CD14-positive monocyte (primary cell): Measurements from ENCODE around the gene GDF10. TPM values are rescaled to one million over a fixed set of nuclear protein-coding genes. Genes with fewer than 3 reads are reported as not detected.

ENCODE experiments used
- DNase-seq, 3 donors: peaks; one replicate each; pipeline ENCODE4 v3.0.0-alpha.2; 2011 to 2022
- H2AFZ ChIP-seq: 2 replicates; pipeline ENCODE4 v1.6.0; 2012; ENCODE audit warnings: mild to moderate bottlenecking, low read depth, low read length, inconsistent platforms; ENCODE audit not compliant: insufficient read depth, poor library complexity, severe bottlenecking
- H3K27ac ChIP-seq, 2 donors: 1 replicate in 1 of 2; 2 replicates in 1 of 2; pipeline ENCODE4 v1.5.1; 2012 to 2013; ENCODE audit warnings: low read length in 2 of 2, control low read depth in 1 of 2, inconsistent platforms in 1 of 2, low read depth in 1 of 2, mild to moderate bottlenecking in 1 of 2
- H3K27me3 ChIP-seq, 2 donors: one replicate each; pipeline versions ENCODE4 v1.6.0 to v1.6.1; 2011 to 2013; ENCODE audit warnings: low read length in 2 of 2; ENCODE audit not compliant: control insufficient read depth in 2 of 2, insufficient read depth in 2 of 2
- H3K36me3 ChIP-seq, 2 donors: replicated peaks in 1 of 2; 1 replicate in 1 of 2; 2 replicates in 1 of 2; pipeline versions ENCODE4 v1.5.1 to v1.6.1; 2012 to 2013; ENCODE audit warnings: low read length in 2 of 2, control low read depth in 1 of 2, inconsistent platforms in 1 of 2, mild to moderate bottlenecking in 1 of 2; ENCODE audit not compliant: insufficient read depth in 2 of 2, control insufficient read depth in 1 of 2
- H3K4me1 ChIP-seq, 2 donors: 1 replicate in 1 of 2; 2 replicates in 1 of 2; pipeline versions ENCODE4 v1.5.1 to v1.6.1; 2012 to 2013; ENCODE audit warnings: low read length in 2 of 2, control low read depth in 1 of 2, inconsistent platforms in 1 of 2, mild to moderate bottlenecking in 1 of 2, moderate library complexity in 1 of 2; ENCODE audit not compliant: insufficient read depth in 2 of 2, control insufficient read depth in 1 of 2
- H3K4me2 ChIP-seq: replicated peaks from 2 replicates; pipeline ENCODE3; 2012; ENCODE audit warnings: low read length, moderate library complexity, mild to moderate bottlenecking; ENCODE audit not compliant: poor library complexity, severe bottlenecking; ENCODE audit errors: extremely low read depth
- H3K4me3 ChIP-seq, 3 experiments: fragments of 200-600 bp in 1 of 3; sonication (generic) in 1 of 3; replicated peaks in 1 of 3; 1 replicate in 2 of 3; 2 replicates in 1 of 3; pipeline ENCODE4 v1.5.1; 2011 to 2013; ENCODE audit warnings: low read length in 3 of 3, mild to moderate bottlenecking in 3 of 3, control low read depth in 2 of 3, low read depth in 2 of 3, inconsistent platforms in 1 of 3, moderate library complexity in 1 of 3
- H3K79me2 ChIP-seq: 2 replicates; pipeline ENCODE4 v1.6.0; 2012; ENCODE audit warnings: mild to moderate bottlenecking, control low read depth, inconsistent platforms, low read length, moderate library complexity; ENCODE audit not compliant: insufficient read depth
- H3K9ac ChIP-seq: 2 replicates; pipeline ENCODE4 v1.6.0; 2017; ENCODE audit warnings: low read length, mild to moderate bottlenecking; ENCODE audit not compliant: insufficient read depth, poor library complexity, severe bottlenecking
- H3K9me3 ChIP-seq, 2 donors: replicated peaks in 1 of 2; 1 replicate in 1 of 2; 2 replicates in 1 of 2; pipeline versions ENCODE4 v1.5.1 to v1.6.1; 2012 to 2013; ENCODE audit warnings: low read length in 2 of 2, control low read depth in 1 of 2; ENCODE audit not compliant: control insufficient read depth in 1 of 2, insufficient read depth in 1 of 2
- H4K20me1 ChIP-seq: 2 replicates; pipeline ENCODE4 v1.6.0; 2012; ENCODE audit warnings: mild to moderate bottlenecking, low read length, control low read depth, moderate library complexity; ENCODE audit not compliant: insufficient read depth
- H3K27ac Mint-ChIP-seq, 7 donors: one replicate each; pipeline ENCODE4 v1.8.0; 2020; ENCODE audit warnings: mild to moderate bottlenecking in 7 of 7, mixed read lengths in 7 of 7, moderate library complexity in 6 of 7, inconsistent platforms in 2 of 7
- H3K27me3 Mint-ChIP-seq, 3 donors: one replicate each; pipeline ENCODE4 v1.8.0; 2021 to 2022; ENCODE audit warnings: low read depth in 3 of 3, mild to moderate bottlenecking in 3 of 3, mixed read lengths in 3 of 3, moderate library complexity in 3 of 3, inconsistent platforms in 1 of 3
- H3K36me3 Mint-ChIP-seq, 2 donors: one replicate each; pipeline ENCODE4 v1.8.0; 2020; ENCODE audit warnings: mixed read lengths in 2 of 2, inconsistent platforms in 1 of 2, mild to moderate bottlenecking in 1 of 2
- H3K4me1 Mint-ChIP-seq: one replicate; pipeline ENCODE4 v1.8.0; 2020; ENCODE audit warnings: mild to moderate bottlenecking, mixed read lengths
- H3K4me3 Mint-ChIP-seq, 2 donors: one replicate each; pipeline ENCODE4 v1.8.0; 2020; ENCODE audit warnings: mild to moderate bottlenecking in 2 of 2, mixed read lengths in 2 of 2, moderate library complexity in 1 of 2
- H3K9me3 Mint-ChIP-seq, 7 donors: one replicate each; pipeline ENCODE4 v1.8.0; 2020 to 2022; ENCODE audit warnings: mixed read lengths in 7 of 7, mild to moderate bottlenecking in 6 of 7, moderate library complexity in 6 of 7, inconsistent platforms in 2 of 7
- WGBS: methylation state at CpG from one replicate; pipeline ENCODE4 v1.1.5; 2013; ENCODE audit warnings: missing lambda C conversion rate; ENCODE audit not compliant: insufficient coverage; 5-methylcytosine and 5-hydroxymethylcytosine counted together
- intact Hi-C, 2 donors: fragments of 100-400 bp; cut with micrococcal nuclease; formaldehyde crosslinking; loops; one replicate each; pipeline versions ENCODE4 v1.15.0 to v1.15.1; 2023
- polyA plus RNA-seq, 3 donors: library from polyadenylated mRNA; depleted of rRNA in 1 of 3; unstranded in 2 of 3; stranded (reverse) in 1 of 3; fragments of 300-500 nt in 2 of 3; fragments of >200 nt in 1 of 3; fragmentation: Illumina TruSeq in 2 of 3; gene quantifications; 1 replicate in 2 of 3; 2 replicates in 1 of 3; pipeline ENCODE4 v1.2.3, GENCODE V29; 2012 to 2021
- TF ChIP-seq, protein P1 (sequence below): fragments of 200-600 bp; IDR thresholded peaks from one replicate; pipeline ENCODE4 v1.8.0; 2022; ENCODE audit warnings: antibody characterized with exemption, mild to moderate bottlenecking

Gene GDF10
- polyA plus RNA-seq, 3 donors, result not detected

DNA sequence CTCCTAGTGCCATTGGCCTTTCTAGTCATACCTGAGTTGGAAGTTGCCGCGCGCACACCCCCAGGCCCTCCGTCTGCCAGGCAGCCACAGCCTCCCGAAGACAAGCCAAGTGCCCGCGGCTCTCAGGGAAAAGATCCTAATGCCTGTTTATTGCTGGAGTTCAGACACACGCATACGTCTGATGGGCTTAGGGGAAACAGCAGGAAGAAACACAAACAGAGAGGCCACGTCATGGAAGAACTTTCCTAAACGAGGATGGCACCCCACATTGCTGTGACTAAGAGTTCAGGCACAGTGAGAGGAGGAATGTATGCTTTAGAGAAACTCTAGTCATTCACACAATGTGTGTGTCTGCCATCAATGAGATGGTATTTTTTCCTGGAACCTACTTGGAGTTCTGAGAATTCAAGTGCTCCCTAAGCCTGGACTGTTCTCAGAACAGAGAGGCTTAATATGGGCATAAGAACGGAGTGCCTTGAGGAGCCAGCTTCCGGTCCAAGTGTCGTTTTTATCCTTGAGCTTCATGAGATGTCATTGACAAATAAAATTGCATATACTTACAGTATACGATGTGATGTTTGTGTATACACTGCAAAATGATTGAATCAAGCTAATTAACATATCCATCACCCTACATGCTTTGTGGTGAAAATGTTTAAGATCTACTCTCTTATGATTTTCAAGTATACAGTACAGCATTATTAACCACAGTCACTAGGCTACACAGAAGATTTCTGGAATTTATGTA is 36.6 kb downstream of the GDF10 start:
- DNase-seq, result no peak
- Mint-ChIP-seq H3K9me3 (peaks cover 0 to 2% (median 0%) of the 10 kb centered on the region in 7 donors), H3K27ac (peak overlapping the region in 1 of 7 donors; percentile 32), H3K4me3 (no peak overlapping the region), H3K4me1 (peaks cover 11% of the 10 kb centered on the region), H3K27me3 (peaks cover 5 to 7% (median 5%) of the 10 kb centered on the region in 3 donors), H3K36me3 (no peaks in the 10 kb centered on the region)
- H3K27me3 ChIP-seq, result no peaks in the 10 kb centered on the region
- H3K79me2 ChIP-seq, result no peaks in the 10 kb centered on the region
- H3K36me3 ChIP-seq, result no peaks in the 10 kb centered on the region
- H3K9ac ChIP-seq, result no peak overlapping the region
- peaks cover 9% of the 10 kb centered on the region in 2 donors for H3K4me1 ChIP-seq
- H2AFZ ChIP-seq, result no peak overlapping the region
- H3K4me3 ChIP-seq, result no peak overlapping the region
- TF ChIP-seq, protein P1, sequence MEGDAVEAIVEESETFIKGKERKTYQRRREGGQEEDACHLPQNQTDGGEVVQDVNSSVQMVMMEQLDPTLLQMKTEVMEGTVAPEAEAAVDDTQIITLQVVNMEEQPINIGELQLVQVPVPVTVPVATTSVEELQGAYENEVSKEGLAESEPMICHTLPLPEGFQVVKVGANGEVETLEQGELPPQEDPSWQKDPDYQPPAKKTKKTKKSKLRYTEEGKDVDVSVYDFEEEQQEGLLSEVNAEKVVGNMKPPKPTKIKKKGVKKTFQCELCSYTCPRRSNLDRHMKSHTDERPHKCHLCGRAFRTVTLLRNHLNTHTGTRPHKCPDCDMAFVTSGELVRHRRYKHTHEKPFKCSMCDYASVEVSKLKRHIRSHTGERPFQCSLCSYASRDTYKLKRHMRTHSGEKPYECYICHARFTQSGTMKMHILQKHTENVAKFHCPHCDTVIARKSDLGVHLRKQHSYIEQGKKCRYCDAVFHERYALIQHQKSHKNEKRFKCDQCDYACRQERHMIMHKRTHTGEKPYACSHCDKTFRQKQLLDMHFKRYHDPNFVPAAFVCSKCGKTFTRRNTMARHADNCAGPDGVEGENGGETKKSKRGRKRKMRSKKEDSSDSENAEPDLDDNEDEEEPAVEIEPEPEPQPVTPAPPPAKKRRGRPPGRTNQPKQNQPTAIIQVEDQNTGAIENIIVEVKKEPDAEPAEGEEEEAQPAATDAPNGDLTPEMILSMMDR, result no peak
- H3K27ac ChIP-seq, result no peak overlapping the region
- 97% methylated on average over 11 of the region's 15 CpGs for WGBS
- H3K9me3 ChIP-seq, result no peaks in the 10 kb centered on the region
- intact Hi-C loops, result no loop called here
- H3K4me2 ChIP-seq, result no peak overlapping the region
- H4K20me1 ChIP-seq, result no peaks in the 10 kb centered on the region

- no peaks in the 10 kb centered on the region for H4K20me1 ChIP-seq
- 79% methylated on average over 2 of the region's 4 CpGs for WGBS
- Mint-ChIP-seq H3K36me3 (no peaks in the 10 kb centered on the region), H3K4me1 (peaks cover 11% of the 10 kb centered on the region), H3K4me3 (no peak overlapping the region), H3K27me3 (peaks cover 5 to 7% (median 5%) of the 10 kb centered on the region in 3 donors), H3K9me3 (peaks cover 0 to 2% (median 0%) of the 10 kb centered on the region in 7 donors), H3K27ac (no peak overlapping the region)
- H3K27me3 ChIP-seq, result no peaks in the 10 kb centered on the region
- H3K4me3 ChIP-seq, result no peak overlapping the region
- H3K4me2 ChIP-seq, result no peak overlapping the region
- TF ChIP-seq, protein P1, result no peak
- H3K27ac ChIP-seq, result no peak overlapping the region
- DNase-seq, result no peak
- no peaks in the 10 kb centered on the region for H3K36me3 ChIP-seq
- H3K9me3 ChIP-seq, result no peaks in the 10 kb centered on the region
- H3K4me1 ChIP-seq, result peaks cover 9% of the 10 kb centered on the region in 2 donors
- no peaks in the 10 kb centered on the region for H3K79me2 ChIP-seq
- H2AFZ ChIP-seq, result no peak overlapping the region
- intact Hi-C loops, result no loop called here
- no peak overlapping the region for H3K9ac ChIP-seq
Observed at GRCh38 chr10:47337310-47337709, 37.3 kb downstream of the GDF10 start.
